ENCODE measurements around the gene NDUFV2. TPM values are rescaled to one million over a fixed set of nuclear protein-coding genes. Genes with fewer than 3 reads are reported as not detected.
"Not testable (repeated sequence)": the region's sequence is repeated elsewhere in the genome, so short reads cannot be mapped to it uniquely, and the experiment has no call there.

NDUFV2 gene
- total and polyA plus RNA-seq, 5 donors = 283 to 767 (median 314) TPM

DNA sequence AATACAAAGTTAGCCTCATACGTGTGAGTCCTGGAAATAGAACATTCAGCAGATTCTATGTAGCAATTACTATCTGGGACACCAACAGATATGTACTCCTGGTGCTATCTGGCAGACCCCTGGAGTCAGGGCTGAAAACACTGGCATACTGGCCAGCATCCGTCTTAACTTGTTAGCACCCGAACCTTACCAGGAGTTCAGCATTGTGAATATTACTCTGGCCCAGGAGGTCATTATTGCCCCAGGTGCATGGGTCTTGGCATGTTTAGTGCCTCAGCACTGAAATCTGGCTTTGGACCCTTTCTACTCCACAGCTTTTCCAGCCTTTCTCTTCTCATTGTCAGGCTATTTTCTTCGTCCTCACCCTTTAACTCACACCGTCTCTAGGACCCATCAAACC is 11.9 kb upstream of the NDUFV2 start:
- Histone ChIP-seq H3K9me3 (ENCODE audit: control insufficient read depth, low read length) (no peaks in the 10 kb centered on the region), H3K4me3 (ENCODE audit: low read length) (no peak overlapping the region), H3K27ac (ENCODE audit: low read length) (no peak overlapping the region), H3K27me3 (ENCODE audit: control insufficient read depth, insufficient read depth) (no peaks in the 10 kb centered on the region), H3K4me1 (ENCODE audit: control insufficient read depth, insufficient read depth, low read length) (no peaks in the 10 kb centered on the region)
- WGBS = 82% methylated on average over 5 of the region's 5 CpGs
- no peak for ATAC-seq
- intact Hi-C loops (cut with DNase I) = no loop called here
- DNase-seq = no peak

DNA sequence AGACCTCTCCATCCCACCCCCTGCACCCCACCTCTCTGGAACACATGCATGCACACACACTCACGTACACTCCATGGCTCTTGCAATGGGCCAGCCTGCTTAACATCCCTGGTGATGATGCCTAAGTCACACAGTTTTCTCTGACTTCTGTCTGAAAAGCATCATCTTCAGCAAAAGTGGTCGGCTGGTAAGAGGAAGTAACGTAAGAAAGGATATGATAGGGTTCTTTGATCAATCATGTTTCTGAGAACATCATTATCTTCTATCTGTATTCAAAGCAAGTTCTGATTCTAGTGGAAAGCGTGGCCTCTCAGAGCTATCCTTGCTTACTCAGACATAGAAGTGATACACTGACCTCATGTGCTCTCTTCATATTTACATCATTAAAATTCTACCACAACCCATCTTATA is 11.4 kb upstream of the NDUFV2 start:
- intact Hi-C loops (cut with DNase I) = no loop called here
- H3K4me1 ChIP-seq (ENCODE audit: control insufficient read depth, insufficient read depth, low read length) = no peaks in the 10 kb centered on the region
- ATAC-seq (no peak), DNase-seq (no peak)
- H3K4me3 ChIP-seq (ENCODE audit: low read length) = no peak overlapping the region
- no peaks in the 10 kb centered on the region for H3K9me3 ChIP-seq (ENCODE audit: control insufficient read depth, low read length)
- H3K27ac ChIP-seq (ENCODE audit: low read length) = no peak overlapping the region
- WGBS = 78% methylated on average over 4 of the region's 4 CpGs
- no peaks in the 10 kb centered on the region for H3K27me3 ChIP-seq (ENCODE audit: control insufficient read depth, insufficient read depth)

DNA sequence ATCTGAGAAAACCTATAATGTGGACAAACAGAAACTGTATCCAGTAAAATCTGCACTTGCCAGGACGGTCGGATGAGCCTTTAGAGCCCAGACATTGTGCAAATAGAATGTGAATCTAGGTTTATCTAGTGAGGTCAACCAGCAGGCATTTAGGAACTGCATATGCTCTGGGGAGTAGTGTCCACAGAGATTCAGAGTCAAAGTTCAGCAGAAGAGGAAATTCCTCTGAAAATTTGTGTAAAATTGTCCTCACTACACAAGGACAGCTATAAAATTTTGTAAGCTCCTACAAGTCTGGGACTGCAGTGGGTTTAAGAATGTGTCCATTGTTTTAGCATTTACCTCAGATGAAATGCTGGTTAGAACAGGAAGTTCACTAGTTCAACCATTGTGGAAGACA is 9.8 kb upstream of the NDUFV2 start:
- ATAC-seq (peak; percentile 19 to 51), DNase-seq (no peak)
- Histone ChIP-seq H3K27ac (ENCODE audit: low read length) (no peak overlapping the region), H3K4me3 (ENCODE audit: low read length) (no peak overlapping the region), H3K4me1 (ENCODE audit: control insufficient read depth, insufficient read depth, low read length) (no peaks in the 10 kb centered on the region), H3K9me3 (ENCODE audit: control insufficient read depth, low read length) (no peaks in the 10 kb centered on the region), H3K27me3 (ENCODE audit: control insufficient read depth, insufficient read depth) (no peaks in the 10 kb centered on the region)
- 55% methylated on average over 2 of the region's 2 CpGs for WGBS
- intact Hi-C loops (cut with DNase I) = no loop called here

DNA sequence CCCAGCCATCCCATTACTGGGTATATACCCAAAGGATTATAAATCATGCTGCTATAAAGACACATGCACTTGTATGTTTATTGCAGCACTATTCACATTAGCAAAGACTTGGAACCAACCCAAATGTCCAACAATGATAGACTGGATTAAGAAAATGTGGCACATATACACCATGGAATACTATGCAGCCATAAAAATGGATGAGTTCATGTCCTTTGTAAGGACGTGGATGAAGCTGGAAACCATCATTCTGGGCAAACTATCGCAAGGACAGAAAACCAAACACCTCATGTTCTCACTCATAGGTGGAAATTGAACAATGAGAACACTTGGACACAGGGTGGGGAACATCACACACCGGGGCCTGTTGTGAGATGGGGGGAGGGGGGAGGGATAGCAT is 9.4 kb upstream of the NDUFV2 start:
- H3K4me1 ChIP-seq (ENCODE audit: control insufficient read depth, insufficient read depth, low read length); H3K27ac ChIP-seq (ENCODE audit: low read length); H3K27me3 ChIP-seq (ENCODE audit: control insufficient read depth, insufficient read depth); DNase-seq; H3K4me3 ChIP-seq (ENCODE audit: low read length); H3K9me3 ChIP-seq (ENCODE audit: control insufficient read depth, low read length); intact Hi-C loops (cut with DNase I); ATAC-seq: not testable (repeated sequence)
- WGBS = 90% methylated on average over 3 of the region's 3 CpGs

DNA sequence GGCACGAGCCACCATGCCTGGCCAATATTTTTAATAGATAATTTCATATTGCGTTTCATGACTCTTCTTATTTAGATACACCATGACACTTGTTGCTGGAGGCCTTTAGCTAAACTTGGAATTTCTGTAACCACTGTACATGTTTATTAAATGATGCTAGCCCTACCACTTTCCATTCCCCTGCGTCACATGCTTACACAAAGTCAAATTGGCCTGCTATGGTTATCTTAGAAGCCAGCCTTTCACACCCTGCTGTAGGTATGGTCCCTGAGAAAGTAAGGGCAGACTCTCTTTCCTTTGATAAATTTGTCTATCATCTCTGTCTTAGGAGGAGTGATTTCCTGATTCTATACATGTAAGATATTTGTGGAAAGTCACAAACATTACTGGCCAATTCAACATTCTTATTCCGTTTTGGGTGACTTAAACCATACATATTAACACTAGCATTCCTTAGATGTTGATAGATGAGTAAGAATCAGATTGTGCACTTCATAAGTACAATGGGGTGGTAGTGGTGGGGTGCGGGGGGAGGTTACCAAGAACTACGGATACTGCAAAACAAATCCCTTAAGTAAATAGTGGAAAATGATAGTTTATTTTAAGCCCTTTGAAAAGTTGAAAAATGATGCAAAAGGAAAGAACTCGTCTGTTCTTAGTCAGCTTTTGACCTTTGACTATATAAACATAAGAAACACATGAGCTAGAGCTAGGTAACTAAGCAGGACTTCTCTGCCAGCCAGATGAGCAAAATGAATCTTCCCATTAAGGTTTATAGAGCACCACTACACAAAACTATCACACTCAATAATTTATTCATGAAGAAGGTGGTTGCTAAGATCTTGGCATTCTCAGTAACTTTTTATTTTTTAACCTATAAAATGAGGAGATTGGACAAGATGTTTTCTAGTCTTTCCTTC is 7.9 kb upstream of the NDUFV2 start:
- Histone ChIP-seq H3K4me3 (ENCODE audit: low read length) (no peak overlapping the region), H3K27me3 (ENCODE audit: control insufficient read depth, insufficient read depth) (no peaks in the 10 kb centered on the region), H3K9me3 (ENCODE audit: control insufficient read depth, low read length) (no peaks in the 10 kb centered on the region), H3K27ac (ENCODE audit: low read length) (no peak overlapping the region), H3K4me1 (ENCODE audit: control insufficient read depth, insufficient read depth, low read length) (no peaks in the 10 kb centered on the region)
- ATAC-seq (peak in 1 of 2 donors; percentile 55), DNase-seq (no peak)
- 77% methylated on average over 7 of the region's 7 CpGs for WGBS
- intact Hi-C loops (cut with DNase I) = no loop called here

DNA sequence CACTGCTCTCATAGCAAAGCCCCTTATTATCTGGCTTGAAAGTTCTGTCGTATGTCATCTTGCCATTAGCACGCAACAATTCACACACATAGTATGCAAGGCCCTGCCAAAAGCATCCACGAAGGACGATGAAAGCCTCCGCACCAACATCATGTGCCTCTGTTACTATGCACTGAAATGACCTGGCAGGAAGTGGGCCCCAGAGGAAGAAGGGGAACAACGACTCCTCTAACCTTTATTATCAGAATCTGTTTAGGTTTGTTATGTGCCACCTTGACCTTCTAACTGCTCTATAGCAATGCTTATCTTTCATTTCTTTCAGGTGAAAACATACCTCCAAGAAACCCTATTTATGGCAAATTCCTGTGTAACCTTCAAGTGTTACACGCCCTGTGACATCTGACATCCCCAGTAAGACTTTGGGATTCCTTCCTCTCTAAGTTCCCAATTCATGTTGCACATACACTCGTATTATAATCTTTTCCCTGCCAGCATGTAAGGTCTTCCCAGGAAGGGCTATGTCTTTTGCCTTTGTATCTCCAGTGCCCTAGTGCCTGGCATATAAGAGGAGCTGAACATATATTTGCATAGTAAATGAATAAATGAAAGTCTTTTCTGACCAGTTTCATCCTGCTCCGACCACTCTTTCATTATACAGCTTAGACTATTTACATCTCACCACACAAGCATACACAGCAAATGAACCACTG is 7.0 kb upstream of the NDUFV2 start:
- DNase-seq (no peak), ATAC-seq (no peak)
- Histone ChIP-seq H3K4me3 (ENCODE audit: low read length) (no peak overlapping the region), H3K27ac (ENCODE audit: low read length) (no peak overlapping the region), H3K9me3 (ENCODE audit: control insufficient read depth, low read length) (no peaks in the 10 kb centered on the region), H3K27me3 (ENCODE audit: control insufficient read depth, insufficient read depth) (no peaks in the 10 kb centered on the region), H3K4me1 (ENCODE audit: control insufficient read depth, insufficient read depth, low read length) (no peaks in the 10 kb centered on the region)
- intact Hi-C loops (cut with DNase I) = no loop called here
- WGBS = 50% methylated on average over 9 of the region's 9 CpGs

DNA sequence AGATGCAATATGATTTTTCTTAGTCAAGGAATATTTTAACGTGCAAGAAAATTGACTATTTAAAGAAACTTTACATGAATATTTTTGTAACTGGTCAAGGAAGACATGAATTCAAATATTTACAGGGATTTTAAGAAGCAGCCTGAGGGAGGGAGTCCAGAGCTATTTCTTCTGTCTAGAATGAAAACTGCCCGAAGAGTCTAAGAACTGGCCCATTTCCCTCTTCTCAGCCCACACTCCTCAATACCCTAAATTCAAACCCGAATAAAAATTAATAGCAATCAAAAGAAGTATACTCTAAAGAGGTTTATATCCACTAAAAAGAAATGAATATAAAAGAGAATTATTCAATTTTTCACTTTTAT is 6.5 kb upstream of the NDUFV2 start:
- Histone ChIP-seq H3K4me3 (ENCODE audit: low read length) (no peak overlapping the region), H3K27me3 (ENCODE audit: control insufficient read depth, insufficient read depth) (no peaks in the 10 kb centered on the region), H3K4me1 (ENCODE audit: control insufficient read depth, insufficient read depth, low read length) (no peaks in the 10 kb centered on the region), H3K9me3 (ENCODE audit: control insufficient read depth, low read length) (no peaks in the 10 kb centered on the region), H3K27ac (ENCODE audit: low read length) (no peak overlapping the region)
- WGBS = 72% methylated on average over 3 of the region's 3 CpGs
- DNase-seq = no peak
- intact Hi-C loops (cut with DNase I) = no loop called here
- ATAC-seq = no peak

DNA sequence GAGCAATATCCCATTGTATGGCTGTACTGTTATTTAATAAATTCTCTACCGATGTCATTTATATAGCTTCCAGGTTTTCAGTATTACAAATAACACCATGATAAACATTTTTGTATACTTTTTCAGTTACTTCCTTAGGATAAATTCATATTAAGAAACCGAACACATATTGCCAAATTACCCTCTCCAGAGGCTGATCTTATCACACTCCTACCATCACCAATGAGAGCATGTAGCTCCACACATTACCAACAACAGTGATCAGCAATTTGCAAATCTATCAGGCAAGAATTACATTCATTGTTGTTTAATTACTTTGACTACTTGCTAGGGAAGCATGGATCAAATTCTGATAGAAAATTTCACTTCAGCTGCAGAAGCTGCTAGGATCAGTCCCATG is 5.8 kb upstream of the NDUFV2 start:
- Histone ChIP-seq H3K9me3 (ENCODE audit: control insufficient read depth, low read length) (no peaks in the 10 kb centered on the region), H3K4me1 (ENCODE audit: control insufficient read depth, insufficient read depth, low read length) (no peaks in the 10 kb centered on the region), H3K27me3 (ENCODE audit: control insufficient read depth, insufficient read depth) (no peaks in the 10 kb centered on the region), H3K4me3 (ENCODE audit: low read length) (no peak overlapping the region), H3K27ac (ENCODE audit: low read length) (no peak overlapping the region)
- DNase-seq (no peak), ATAC-seq (no peak)
- intact Hi-C loops (cut with DNase I) = no loop called here
- WGBS = 78% methylated on average over 2 of the region's 2 CpGs

DNA sequence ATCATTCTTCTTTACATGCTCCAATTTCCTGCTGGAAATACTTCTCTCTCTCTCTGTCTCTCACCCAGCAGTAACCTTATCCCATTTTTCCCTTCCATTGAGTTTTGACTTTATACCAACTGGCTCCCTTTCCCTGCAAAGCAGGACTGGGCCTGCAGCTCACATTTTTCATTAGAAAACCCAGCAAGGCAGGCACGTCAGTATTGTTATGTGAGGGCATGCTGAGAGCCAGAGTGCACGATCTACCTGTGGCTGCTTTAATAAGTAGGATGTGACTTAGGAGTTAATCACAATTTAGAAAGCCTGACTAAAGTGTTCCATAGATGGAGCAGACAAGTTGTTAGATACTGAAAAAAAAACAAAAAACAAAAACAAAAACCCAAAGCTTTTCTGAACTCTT is 5.2 kb upstream of the NDUFV2 start:
- no peak for ATAC-seq
- 77% methylated on average over 2 of the region's 2 CpGs for WGBS
- DNase-seq = no peak
- no peaks in the 10 kb centered on the region for H3K27me3 ChIP-seq (ENCODE audit: control insufficient read depth, insufficient read depth)
- no peaks in the 10 kb centered on the region for H3K4me1 ChIP-seq (ENCODE audit: control insufficient read depth, insufficient read depth, low read length)
- intact Hi-C loops (cut with DNase I) = no loop called here
- no peak overlapping the region for H3K4me3 ChIP-seq (ENCODE audit: low read length)
- H3K27ac ChIP-seq (ENCODE audit: low read length) = no peak overlapping the region
- H3K9me3 ChIP-seq (ENCODE audit: control insufficient read depth, low read length) = no peaks in the 10 kb centered on the region

DNA sequence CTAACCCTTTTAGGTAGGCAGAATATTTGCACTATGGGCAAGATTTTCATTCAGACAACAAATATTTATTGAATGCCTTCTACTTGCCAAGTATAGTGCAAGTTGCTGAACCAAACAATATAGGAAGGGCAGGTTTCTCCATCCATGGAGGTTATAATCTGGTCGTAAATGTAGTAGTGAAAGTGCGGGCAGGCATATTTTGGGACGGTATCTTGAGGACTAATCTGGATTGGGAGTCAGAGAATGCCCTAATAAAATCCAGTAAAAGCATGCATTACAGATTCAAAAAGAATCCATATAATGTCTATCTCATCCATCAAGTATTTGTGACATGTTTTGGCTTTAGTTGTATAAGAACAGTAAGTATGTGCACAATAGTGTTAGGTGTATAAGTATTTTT is 1.7 kb upstream of the NDUFV2 start:
- no peak overlapping the region for H3K4me3 ChIP-seq (ENCODE audit: low read length)
- no peaks in the 10 kb centered on the region for H3K9me3 ChIP-seq (ENCODE audit: control insufficient read depth, low read length)
- no peaks in the 10 kb centered on the region for H3K4me1 ChIP-seq (ENCODE audit: control insufficient read depth, insufficient read depth, low read length)
- intact Hi-C loops (cut with DNase I) = loop anchor here in 1 of 4 donors (5.0 kb wide), 1 partner anchor 37 kb away; the partner anchor contains the start of gene ANKRD12
- DNase-seq = no peak
- 98% methylated on average over 3 of the region's 3 CpGs for WGBS
- no peak overlapping the region for H3K27ac ChIP-seq (ENCODE audit: low read length)
- no peaks in the 10 kb centered on the region for H3K27me3 ChIP-seq (ENCODE audit: control insufficient read depth, insufficient read depth)
- no peak for ATAC-seq

DNA sequence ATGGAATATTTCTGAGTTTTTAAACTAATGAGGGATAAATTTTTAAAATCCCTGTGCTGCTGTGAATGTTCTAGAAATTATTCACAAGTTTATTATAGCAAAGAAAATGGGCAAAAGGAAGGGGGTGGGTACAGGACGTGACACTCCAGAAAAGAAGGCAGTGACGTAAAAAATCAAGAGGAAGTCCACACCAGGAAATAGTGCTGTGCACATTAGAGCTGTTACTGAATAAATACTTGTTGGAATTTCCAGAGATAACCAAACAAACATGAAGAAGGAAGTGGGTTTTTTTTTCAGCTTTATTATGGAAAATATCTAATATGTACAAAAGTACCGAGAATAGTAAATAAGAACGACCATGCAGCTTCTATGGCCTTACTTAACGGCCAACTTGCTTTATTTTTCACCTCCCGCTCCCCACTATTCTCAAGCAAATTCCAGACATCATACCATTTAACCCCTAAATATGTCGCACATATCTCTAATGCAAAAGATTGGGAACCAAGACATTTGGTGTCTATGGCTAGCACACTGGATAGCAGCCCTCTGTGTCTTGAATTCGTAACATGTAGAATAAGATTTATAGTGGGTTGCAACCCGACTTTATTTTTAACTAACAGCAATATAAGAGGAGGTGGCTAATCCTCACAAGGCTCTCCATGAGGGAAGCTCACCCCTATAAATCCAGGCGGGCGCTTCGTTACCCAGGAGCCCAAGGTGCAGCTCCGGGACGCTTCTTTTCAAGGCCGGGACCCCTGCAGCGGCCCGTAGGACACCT is 580 bp upstream of the NDUFV2 start:
- Histone ChIP-seq H3K27ac (ENCODE audit: low read length) (peak overlapping the region; percentile 57), H3K9me3 (ENCODE audit: control insufficient read depth, low read length) (no peaks in the 10 kb centered on the region), H3K27me3 (ENCODE audit: control insufficient read depth, insufficient read depth) (no peaks in the 10 kb centered on the region), H3K4me3 (ENCODE audit: low read length) (peak overlapping the region; percentile 97), H3K4me1 (ENCODE audit: control insufficient read depth, insufficient read depth, low read length) (peaks cover 2% of the 10 kb centered on the region)
- ATAC-seq (peak; percentile 47 to 69), DNase-seq (no peak)
- intact Hi-C loops (cut with DNase I) = loop anchor here in 1 of 4 donors (5.0 kb wide), 1 partner anchor 35 kb away; the partner anchor contains the start of gene ANKRD12
- WGBS = 2% methylated on average over 17 of the region's 17 CpGs
